Neural progenitor cell (in vitro differentiated cells): Measurements from ENCODE around the gene NUDT7.

Experiments
- CTCF ChIP-seq: fragments of 200-600 bp; sonication (generic); IDR thresholded peaks from 2 replicates; pipeline ENCODE4 v1.5.1; 2017; ENCODE audit warnings: antibody characterized with exemption, mild to moderate bottlenecking
- EZH2 ChIP-seq: fragments of 200-600 bp; sonication (generic); IDR thresholded peaks from 2 replicates; pipeline ENCODE4 v1.6.1; 2017; ENCODE audit warnings: antibody characterized with exemption, mild to moderate bottlenecking, moderate library complexity
- EZH2phosphoT487 ChIP-seq: fragments of 200-600 bp; sonication (generic); IDR thresholded peaks from 2 replicates; pipeline ENCODE4 v1.6.1; 2017; ENCODE audit warnings: antibody characterized with exemption

GRCh38 chr16:77729951-77730350 is 7.6 kb downstream of the NUDT7 start:
- no peak for TF ChIP-seq CTCF
- no peak for TF ChIP-seq EZH2phosphoT487
- no peak for TF ChIP-seq EZH2
